Measurements from ENCODE around the gene CLMN.

The CLMN gene

DNA sequence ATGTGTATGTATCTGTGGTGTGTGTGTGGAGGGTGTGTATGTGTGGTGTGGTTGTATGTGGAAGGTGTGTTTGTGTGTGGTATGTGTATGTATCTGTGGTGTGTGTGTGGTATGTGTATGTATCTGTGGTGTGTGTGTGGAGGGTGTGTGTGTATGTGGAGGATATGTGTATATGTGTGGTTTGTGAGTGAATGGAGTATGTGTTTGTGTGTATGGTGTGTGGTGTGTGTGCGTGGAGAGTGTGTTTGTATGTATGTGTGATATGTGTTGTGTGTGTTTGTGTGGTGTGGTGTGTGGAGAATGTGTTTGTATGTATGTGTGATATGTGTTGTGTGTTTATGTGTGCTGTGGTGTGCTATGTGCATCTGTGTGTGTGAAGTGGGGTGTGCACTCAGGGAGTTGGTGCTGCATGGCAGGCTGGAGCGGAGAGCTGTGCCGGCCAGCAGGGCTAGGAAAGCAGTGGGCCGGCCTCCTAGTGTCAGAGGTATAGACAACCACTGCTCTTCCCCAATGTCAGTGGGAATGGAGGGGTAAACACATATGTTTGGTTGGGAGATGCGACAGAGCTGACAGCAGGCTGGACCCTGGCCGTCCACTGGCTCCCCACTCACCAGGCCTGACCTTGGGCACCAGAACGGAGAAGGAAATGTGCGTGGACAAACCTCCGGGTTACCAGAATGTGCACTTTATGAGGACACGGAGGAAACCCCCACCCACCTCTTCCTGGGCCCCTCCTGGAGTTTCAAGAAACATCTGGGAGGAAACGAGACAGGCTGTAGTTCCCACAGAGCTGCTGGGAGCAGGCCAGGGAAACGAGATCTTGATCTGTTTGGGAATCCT, 60.7 kb downstream of the CLMN start:
- no peak for DNase-seq

DNA sequence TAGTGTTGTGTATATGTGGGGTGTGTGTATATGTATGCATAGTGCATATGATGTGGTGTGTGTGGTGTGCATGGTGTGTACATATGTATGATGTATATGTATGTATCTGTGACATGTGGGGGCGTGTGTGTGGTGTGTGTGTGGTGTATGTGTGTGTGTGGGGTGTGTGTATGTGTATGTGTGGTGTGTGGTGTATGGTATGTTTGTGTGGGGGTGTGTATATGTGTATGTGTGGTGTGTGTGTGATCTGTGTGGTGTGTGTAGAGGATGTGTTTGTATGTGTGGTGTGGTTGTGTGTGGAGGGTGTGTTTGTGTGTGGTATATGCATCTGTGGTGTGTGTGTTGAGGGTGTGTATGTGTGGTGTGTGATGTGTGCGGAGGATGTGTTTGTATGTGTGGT, 61.6 kb downstream of the CLMN start:
- DNase-seq: no peak

DNA sequence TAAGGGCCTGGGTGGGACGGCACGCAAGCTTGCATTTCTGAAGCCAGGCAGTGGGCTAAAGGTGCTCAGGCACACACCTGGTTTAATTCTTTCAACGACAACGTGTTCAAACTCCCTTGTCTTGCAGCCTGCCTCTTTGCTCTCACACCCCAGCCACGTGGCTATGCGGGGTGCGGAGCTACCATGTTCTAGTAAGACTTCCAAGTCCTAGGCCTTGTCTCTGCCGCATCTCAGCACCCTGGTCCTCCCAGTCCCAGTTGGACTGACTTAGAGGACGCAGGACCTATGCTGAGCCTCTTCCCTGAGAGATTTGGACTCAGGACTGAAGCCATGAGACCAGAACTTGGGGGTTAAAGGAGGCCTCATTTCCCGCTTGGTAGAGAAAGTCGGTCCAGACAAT, 62.2 kb downstream of the CLMN start:
- DNase-seq: no peak

DNA sequence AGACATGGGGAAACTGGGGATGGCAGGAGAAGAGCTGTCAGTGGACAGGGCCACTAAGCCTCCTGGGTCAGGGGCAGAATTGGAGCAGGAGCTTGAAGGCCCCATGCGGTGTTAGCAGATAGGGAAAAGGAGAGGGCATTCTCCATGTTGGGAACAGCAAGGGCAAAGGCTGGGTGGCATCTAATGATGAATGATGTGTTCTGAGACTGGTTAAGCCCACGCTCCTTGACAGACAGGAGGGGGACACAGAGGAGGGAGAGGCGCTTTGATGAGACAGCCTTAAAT, 63.0 kb downstream of the CLMN start:
- no peak for DNase-seq

DNA sequence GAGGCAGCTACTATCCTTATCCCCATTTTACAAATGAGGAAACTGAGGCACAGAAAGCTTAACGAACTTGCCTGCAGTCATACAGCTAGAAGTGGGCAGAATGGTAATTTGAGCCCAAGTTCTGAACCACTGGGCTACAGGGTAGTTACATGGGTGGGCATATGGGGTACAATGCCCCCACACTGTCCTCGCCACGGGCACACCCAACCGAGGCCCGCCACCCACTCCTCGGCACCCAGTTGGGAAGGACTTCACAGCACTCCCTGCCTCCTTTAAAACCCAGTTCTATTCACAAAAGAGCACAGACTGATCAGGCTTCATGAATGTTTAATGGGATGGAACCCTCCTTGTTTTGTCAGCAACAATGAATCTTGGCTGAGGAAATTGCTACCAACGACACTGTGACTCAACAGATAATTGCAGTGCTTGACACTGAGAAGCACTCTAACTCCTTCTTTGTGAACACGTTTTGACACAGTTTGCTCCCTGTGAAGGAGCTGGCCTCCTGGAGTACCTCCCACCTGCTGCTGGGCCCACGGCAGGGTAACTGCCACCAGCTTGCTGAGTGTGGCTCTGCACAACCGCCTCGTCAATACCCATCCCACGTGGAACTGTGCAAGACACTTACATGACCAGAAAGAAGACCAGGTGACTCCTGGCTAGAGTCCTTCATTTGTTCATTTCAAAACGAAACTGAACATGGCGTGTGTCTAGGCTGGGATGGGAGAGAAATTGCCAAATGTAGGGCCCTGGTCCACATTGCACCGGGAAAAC, 63.5 kb downstream of the CLMN start:
- DNase-seq: no peak

DNA sequence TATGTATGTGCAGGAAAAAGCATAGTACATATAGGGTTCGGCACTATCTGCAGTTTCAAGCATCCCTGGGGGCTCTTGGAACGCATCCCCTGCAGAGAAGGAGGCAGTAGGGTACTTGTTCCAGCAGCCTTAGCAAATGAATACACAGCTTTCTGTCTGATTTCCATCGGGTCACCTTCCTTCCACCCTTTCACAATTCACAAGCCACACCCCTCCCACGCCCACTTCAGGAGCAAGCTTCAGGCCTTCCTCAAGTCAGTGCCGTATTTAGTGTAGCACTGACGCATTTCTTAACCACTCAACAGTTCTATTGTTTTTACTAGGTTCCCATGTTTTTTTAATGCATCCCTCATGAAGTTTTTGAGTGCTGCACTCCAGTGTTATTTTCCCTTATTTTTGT, 64.2 kb downstream of the CLMN start:
- no peak for DNase-seq

DNA sequence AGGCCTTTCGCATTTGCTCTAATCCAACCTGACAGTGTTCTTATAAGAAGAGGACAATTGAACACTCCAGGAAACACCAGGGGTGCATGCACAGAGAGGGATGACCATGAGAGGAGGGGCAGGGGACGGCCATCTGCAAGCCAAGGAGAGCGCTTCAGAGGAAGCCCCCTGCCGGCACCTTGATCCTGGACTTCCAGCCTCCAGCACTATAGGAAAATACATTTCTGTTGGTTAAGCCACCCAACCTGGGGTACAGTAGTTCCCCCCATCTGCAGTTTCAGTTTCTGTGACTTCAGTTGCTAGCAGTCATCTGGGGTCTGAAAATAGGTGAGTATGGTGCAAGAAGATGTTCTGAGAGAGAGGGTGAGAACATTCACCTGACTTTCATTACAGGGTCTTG, 64.7 kb downstream of the CLMN start:
- no peak for DNase-seq

DNA sequence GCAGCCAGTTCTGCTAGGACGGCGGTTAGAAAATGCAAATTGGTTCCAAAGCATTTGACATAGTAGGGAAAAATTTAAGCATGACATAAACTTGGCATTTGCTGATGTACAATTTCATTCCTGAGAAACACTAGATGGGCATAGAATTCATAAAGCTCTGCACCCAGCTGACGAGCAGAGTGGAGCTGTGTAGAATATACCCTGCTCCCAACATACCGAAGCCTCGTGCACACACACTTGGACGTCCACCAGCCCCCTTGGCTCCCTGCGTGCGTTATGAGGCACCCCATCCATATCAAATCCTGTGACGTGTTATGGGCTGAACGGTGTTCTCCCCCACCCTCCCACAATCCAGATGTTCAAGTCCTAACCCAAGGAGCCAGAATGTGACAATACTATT, 65.4 kb downstream of the CLMN start:
- DNase-seq: no peak

DNA sequence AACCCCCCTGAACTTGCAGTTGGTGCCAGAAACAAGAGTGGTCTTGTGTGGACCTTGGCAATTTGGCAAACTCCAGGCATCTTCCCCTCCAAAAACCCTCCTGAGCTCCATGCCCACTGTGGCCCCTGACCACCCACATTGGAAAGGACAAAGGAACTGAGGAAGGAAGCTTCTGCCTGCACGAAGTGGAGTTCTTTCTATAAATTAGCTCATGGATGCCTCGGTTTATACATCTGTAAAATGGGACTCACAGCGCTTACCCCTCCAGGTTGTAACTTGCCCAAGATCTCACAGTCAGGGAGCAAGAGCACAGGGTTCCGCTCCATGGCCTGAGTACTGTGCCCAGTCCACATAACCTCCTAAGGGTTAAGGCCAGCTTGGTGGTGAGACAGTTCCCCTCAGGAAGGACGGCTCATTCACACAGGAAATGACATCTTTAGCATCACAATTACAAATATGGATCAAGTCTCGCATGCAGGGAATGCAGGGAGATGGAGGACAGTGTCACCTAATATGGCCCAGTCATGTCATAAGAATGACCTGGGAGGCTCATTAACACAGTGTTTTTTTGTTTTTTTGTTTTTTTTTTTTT, 66.6 kb downstream of the CLMN start:
- no peak for DNase-seq

DNA sequence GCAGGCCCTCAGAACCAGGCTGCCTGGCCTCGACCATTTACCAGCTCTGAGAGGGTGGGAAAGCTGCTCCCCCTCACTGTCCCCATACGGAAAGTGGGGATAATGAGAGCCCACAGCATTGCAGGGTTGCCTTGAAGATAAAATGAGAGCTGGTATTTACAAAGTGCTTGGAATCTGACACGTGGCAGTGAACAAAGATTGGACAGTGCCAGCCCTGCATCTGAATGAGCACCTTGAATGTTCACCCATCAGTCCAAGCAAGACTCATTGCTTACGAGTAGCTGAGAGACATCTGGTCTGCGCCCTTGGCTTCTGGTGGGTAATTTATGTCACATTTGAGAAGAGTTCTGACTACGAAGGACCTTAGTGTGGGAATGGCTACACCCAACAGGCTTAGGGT, 67.5 kb downstream of the CLMN start:
- DNase-seq: no peak

DNA sequence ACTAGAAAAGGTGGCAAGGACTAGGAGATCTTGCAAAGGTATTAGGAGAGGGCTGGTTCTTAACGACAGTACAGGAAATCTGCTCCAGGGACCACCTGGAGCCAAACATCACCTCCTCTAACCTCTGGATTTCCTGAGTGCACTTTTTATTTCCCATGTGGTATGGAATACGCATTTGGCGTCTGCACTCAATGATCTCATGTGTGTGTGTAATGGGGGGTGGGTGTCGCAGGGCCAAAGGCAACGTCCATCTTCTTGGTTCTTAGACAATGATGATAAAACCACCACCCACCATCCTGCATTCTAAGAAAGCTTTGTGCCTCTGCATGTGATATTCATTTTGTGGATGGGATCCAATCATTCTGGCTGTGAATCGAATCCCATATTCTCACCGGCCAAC, 68.8 kb downstream of the CLMN start:
- DNase-seq: no peak

DNA sequence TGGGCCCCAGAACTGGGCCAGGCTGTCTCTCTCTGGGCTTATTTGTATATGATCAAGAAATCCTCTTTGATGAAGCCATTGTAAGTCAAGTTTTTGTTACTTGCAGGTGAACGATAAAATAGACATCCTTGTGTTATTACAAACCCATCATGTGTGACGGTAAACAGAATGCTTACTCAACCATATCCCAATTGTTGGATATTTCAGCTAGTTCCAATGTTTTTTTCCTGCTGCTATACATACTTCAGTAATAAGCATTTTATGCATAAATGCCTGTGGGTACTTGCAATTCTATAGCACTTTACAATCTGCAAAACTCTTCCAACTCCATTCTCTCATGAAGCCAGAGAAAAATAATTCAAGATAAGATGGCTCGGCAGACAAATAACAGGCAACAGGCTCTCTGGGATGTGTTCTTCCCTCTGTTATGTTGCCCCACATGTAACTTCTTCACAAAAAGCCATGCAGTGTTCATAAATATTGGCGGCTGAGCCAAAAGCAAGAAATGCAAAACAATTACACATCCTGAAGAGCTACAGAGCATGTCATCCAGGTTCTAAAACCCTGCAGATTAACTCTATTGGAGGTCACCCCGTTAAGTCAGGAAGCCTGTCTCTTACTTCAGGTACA, 69.5 kb downstream of the CLMN start:
- no peak for DNase-seq

DNA sequence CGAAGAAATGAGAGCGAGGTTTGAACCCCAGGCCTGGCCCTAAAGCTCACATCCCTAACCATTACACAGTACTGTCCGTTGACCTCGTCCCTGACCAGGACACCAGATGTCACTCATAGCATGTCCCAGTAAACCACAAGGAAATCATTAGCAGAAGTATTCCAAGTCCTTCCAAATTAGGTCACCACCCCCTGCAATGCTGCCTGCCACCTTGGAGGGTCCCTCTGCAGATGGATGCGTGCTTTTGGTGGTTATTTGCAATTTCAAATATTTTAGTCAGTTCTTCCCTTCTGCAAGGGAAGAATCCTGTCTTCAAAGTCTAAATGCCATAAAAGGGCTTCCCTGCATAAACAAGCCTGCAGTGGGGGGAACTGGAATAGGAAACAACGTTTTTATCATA, 71.3 kb downstream of the CLMN start:
- no peak for DNase-seq

DNA sequence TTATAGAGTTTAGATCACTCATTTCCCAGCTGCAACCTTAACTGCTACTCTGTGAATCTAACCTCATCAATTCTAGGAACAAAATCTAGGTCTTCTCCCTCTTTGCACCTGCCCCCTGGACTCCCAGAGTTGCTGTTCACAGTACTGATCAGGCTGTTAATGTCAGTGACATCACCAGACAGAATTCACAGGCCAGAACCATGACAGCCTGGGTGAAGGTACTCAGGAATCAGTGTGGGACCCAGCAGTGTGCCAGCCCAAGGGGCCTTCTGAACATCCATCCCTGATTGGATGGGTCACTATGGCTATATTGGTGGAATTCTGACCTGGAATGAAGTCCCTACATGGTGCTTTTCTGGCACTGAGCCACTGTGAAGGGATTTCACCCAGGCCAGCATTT, 72.8 kb downstream of the CLMN start:
- DNase-seq: no peak

DNA sequence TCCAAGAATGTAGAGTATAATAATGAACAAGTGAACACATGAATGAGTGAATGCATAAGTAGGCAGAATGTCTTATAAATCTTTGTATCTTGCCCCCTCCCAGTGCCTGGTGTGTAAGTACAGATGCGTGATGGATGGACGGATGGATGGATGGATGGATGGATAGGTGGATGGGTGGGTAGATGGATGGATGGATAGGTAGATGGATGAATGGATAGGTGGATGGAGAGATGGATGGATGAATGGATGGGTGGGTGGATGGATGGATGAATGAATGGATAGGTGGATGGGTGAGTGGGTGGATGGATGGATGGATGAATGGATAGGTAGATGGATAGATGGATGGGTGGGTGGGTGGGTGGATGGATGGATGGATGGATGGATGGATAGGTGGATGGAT, 74.4 kb downstream of the CLMN start:
- DNase-seq: no peak

DNA sequence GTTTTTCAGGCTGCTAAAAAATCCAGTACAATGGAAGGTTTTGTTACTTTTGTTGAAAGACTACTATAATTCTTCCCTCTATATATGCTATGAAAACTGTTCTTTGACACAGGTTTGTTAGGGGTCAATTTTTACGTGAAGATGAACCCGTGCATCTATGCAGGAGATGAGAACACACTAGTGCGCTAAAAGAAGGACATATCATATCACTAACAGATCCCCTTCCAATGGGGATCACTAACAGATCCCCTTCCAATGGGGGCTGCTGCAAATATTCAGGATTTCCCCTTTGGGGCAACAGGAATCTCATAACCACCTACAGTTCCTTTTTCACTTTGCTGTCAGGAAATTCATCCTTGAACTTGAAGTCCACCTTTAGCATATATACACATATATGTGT, 75.1 kb downstream of the CLMN start:
- DNase-seq: no peak

DNA sequence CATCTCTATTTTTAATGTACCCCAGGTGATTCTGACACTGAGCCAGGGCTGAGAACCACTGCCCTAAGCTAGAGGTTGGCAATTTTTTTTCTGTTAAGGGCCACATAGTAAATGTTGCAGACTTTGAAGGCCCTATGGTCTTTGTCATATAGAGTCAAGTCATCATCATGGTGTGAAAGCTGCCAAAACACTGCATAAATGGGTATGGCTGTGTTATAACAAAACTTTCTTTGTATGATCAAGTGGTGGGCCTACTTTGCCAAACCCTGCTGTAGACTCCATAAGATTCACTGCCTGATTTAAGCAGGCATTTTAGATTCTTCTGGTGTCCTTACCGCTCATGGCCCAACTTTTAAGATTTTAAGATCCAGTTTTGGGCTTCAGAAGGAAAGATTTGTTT, 76.8 kb downstream of the CLMN start:
- DNase-seq: no peak

DNA sequence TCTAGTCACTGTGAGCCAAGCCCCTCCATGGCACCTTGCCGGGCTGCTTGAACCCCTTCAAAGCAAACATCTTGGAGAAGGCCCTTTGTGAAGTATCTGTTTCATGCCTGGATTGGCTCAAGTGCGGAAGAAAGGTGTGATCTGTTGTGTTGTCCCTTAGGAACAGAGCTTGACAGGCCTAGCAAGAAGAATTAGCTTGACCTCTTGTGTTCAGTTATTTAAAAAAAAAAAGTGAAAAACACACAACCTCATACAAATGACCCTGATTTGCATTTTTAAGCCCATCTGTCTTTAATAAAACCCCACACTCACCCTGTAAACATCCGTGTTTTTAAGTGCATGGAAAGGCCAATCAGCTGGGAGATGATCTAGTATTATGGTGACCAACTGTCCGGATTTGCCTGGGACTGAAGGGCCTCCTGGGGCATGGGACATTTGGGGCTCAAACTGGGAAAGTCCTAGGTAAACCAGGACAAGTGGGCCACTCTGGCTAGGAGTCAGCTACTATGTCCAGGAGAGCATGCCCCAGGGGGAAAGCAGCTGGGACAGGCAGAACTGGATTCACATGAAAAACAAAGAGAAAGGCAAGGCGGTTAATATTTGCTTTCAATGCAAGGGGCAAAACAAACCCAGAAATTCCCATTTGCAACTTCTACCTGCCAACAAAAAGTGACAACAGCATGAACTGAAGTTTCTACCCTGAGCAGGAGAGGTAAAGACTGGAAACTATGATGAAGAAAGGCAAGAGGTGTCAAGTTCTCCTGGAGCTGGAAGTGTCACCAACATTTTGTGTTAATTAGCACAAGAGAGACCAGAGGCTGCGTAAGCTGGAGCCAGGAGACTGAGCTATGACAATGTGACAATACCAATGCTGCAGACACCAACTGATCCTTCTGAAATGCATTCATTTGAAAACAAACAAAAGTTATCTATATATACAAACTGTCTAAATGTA, 78.6 kb downstream of the CLMN start:
- DNase-seq: no peak

DNA sequence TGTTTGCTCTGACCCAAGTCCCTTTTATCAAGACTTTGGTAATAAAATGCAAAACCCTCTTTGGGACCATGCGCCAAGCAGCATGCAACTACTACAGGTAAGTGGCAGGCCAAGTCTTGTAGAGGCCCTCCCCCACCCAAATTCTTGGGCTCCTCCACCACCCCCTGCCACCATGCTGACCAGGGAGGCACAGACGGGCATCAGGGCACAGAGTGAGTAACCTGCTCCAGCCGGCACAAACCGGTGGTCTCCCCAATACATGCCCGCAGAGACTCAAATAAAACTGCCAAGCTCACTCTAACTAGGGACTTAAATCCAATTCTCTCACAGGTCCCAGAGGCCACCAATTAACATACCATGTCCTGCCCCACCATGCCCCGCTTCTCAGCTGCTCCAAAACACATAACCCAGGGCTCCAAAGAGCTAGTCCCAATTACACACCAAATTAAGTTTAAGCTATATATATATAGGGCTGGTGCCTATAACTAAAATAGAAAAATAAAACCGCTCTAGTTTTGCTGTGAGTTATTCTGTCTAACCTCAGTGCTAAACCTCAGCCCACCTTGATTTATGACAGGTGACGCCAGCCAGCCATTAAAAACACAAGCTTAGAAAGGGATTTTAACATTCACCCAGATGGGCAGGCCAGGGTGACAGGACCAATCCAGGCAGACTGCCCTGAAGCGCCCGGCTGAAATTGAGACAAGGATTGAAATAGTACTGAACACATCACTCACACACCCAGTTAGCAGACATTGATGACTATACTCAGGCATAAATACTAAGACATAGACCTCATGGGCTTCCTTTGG, 81.0 kb downstream of the CLMN start:
- no peak for DNase-seq

DNA sequence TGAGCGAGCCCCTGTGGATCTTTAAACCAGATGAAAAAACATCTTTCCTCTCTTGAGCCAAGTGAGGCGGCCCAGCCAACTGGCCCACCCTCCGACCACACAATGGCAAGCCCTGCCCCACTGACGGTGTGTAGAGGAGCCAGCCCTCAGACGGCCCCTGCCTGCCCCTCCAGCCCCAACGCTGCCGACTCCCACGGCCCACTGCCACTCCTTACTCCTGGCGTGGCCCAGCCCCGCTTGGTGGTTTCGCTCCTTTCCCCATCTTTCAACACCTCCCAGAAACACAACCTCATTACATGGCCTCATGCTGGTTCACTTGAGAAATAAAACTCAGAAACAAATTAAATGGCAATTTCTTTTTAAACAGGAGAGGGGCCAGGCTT, 81.8 kb downstream of the CLMN start:
- DNase-seq: no peak

DNA sequence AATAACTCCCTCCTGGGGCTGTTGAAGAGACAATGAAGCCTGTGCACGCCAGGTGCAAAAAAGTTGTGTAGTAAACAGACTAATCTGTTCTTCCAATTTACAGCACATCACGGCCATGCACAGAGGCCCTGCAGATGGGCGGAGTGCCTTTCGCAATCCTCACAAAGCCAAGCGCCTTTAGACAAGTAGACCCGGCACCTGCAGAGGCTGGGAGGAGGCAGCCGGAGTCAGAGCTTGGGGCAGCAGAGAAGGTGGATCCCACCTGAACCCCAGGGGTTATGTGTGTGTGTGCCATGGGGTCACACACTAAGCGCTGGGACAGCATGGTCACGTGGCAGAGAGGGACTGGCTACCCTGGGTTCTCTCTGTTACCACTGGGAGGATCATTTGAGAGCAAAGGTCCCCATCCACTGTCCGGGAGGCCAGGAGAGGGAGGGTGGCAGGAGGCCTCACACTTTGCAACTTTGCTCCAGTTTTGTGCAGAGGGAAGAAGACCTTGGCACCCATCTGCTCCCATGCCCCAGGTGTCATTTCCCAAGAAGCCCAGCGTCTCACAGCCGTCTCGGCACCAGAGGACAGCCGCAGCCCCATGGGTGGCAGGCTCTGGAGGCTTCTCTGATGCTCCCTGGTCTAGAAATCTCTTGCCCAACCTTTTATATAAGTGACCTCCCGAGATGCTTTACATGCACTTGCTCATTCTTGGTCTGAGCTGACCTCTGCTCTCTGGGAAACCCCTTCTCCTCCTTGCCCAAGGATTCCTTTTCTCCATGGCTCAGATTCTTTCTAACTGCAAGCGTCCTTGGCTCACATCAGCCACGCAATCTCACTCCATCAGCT, 82.4 kb downstream of the CLMN start:
- DNase-seq: no peak
